ENCODE results near the gene C1orf56. TPM values are rescaled to one million over a fixed set of nuclear protein-coding genes. Genes with fewer than 3 reads are reported as not detected.
A peak's percentile ranks its signal among the peaks of the same experiment; 100 is the strongest.

The C1orf56 gene
- total RNA-seq, 2 experiments from 2014 or later: 0.58 to 1.2 TPM

DNA sequence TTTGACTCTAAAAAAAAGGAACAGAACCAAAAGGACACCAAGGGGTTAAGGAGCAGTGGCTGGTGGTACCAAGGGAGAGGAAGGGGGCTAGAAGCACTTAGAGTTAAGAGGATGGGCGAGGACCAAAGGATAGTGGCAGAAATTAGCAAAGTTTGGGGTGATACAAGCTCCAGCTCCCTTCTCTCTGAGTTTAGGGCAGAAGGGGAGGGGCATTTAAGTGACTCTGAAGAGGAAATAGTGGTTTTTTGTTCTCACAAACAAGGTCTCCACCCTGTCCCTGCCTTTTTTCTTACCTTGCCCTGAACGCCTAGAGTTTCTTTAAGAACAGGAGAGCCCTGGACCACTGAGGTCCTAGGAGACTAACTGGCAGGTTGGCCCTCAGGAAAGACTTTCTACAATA, 8.6 kb downstream of the C1orf56 start:
- intact Hi-C loops (cut with DNase I, micrococcal nuclease): loop anchor here in 1 of 2 experiments (1.0 to 2.0 kb wide), 2 partner anchors 8 to 47 kb away; partner anchors contain the start of gene PRUNE1
- TF ChIP-seq, protein P1, sequence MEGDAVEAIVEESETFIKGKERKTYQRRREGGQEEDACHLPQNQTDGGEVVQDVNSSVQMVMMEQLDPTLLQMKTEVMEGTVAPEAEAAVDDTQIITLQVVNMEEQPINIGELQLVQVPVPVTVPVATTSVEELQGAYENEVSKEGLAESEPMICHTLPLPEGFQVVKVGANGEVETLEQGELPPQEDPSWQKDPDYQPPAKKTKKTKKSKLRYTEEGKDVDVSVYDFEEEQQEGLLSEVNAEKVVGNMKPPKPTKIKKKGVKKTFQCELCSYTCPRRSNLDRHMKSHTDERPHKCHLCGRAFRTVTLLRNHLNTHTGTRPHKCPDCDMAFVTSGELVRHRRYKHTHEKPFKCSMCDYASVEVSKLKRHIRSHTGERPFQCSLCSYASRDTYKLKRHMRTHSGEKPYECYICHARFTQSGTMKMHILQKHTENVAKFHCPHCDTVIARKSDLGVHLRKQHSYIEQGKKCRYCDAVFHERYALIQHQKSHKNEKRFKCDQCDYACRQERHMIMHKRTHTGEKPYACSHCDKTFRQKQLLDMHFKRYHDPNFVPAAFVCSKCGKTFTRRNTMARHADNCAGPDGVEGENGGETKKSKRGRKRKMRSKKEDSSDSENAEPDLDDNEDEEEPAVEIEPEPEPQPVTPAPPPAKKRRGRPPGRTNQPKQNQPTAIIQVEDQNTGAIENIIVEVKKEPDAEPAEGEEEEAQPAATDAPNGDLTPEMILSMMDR (IDR thresholded peaks at IDR 0.05): no peak
- ATAC-seq (ENCODE audit: poor library complexity) (peak; percentile 49), DNase-seq (peak in 8 of 14 experiments; percentile 15 to 84 (median 40))
- H3K27me3 ChIP-seq (ENCODE audit: control insufficient read depth in 1 of 2, insufficient read depth in 2 of 2, low read length in 2 of 2): no peaks in the 10 kb centered on the region
- peak overlapping the region; percentile 64 for H3K4me3 ChIP-seq (ENCODE audit: low read length)
- no peaks in the 10 kb centered on the region for H3K9me3 ChIP-seq (ENCODE audit: control insufficient read depth in 1 of 2, insufficient read depth in 1 of 2, low read length in 2 of 2)
- peaks cover 73% of the 10 kb centered on the region for H3K4me1 ChIP-seq (ENCODE audit: insufficient read depth, low read length)
- Mint-ChIP-seq H3K27me3 (no peaks in the 10 kb centered on the region), H3K27ac (peak overlapping the region; percentile 90), H3K4me3 (peak overlapping the region; percentile 97), H3K36me3 (ENCODE audit: low read depth) (peaks cover 85% of the 10 kb centered on the region), H3K4me1 (ENCODE audit: low read depth) (peaks cover 72% of the 10 kb centered on the region), H3K9me3 (no peaks in the 10 kb centered on the region)
- peak overlapping the region; percentile 88 to 93 for H3K27ac ChIP-seq (ENCODE audit: low read depth in 1 of 2, low read length in 2 of 2)
- CTCF ChIA-PET: interaction anchor here (1.7 to 5.2 kb wide), 4 partner anchors 10 to 44 kb away, joined by 8 to 60 read pairs (median 34); partner anchors contain the start of genes C1orf56 and GABPB2
- peaks cover 62% of the 10 kb centered on the region for H3K36me3 ChIP-seq (ENCODE audit: insufficient read depth, low read length)
- POLR2A ChIA-PET: interaction anchor here (0.6 to 7.7 kb wide), 18 partner anchors 7 to 898 kb away, joined by 3 to 144 read pairs (median 5); partner anchors contain the start of genes C1orf56, ENSA, GABPB2 and MINDY1

DNA sequence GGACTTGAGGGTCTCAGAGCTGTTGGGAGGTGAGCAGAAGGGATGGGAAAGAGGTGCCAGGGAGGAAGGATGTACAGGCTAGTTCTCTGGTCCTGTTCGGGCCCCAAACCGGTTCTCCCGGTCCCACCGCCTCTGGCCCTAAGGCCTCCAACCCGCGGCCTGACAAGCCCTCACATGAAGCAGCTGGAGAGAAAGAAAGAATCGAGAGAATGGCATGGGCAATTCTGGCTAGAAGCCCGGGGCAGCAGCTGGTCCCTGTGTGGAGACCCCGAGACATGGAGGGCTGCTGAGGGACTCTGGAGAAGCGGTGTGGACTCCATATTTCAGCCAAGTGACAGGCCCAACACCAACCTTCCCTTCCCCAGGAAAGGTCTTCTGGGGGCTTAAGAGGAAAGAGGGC, 11.1 kb downstream of the C1orf56 start:
- peaks cover 36% of the 10 kb centered on the region for H3K36me3 ChIP-seq (ENCODE audit: insufficient read depth, low read length)
- CTCF ChIA-PET: interaction anchor here (0.6 to 5.8 kb wide), 10 partner anchors 8 to 46 kb away, joined by 3 to 69 read pairs (median 7); partner anchors contain the start of genes C1orf56 and GABPB2
- TF ChIP-seq, protein P1 (IDR thresholded peaks at IDR 0.05): no peak
- POLR2A ChIA-PET: interaction anchor here (0.6 to 7.7 kb wide), 16 partner anchors 9 to 340 kb away, joined by 3 to 144 read pairs (median 4); partner anchors contain the start of genes C1orf56, CERS2, GABPB2 and MINDY1
- Mint-ChIP-seq H3K4me3 (peak overlapping the region; percentile 97), H3K9me3 (no peaks in the 10 kb centered on the region), H3K27ac (peak overlapping the region; percentile 90), H3K36me3 (ENCODE audit: low read depth) (peaks cover 59% of the 10 kb centered on the region), H3K27me3 (no peaks in the 10 kb centered on the region), H3K4me1 (ENCODE audit: low read depth) (peaks cover 59% of the 10 kb centered on the region)
- H3K4me1 ChIP-seq (ENCODE audit: insufficient read depth, low read length): peaks cover 48% of the 10 kb centered on the region
- H3K9me3 ChIP-seq (ENCODE audit: control insufficient read depth in 1 of 2, insufficient read depth in 1 of 2, low read length in 2 of 2): no peaks in the 10 kb centered on the region
- peak overlapping the region; percentile 88 to 93 for H3K27ac ChIP-seq (ENCODE audit: low read depth in 1 of 2, low read length in 2 of 2)
- intact Hi-C loops (cut with DNase I, micrococcal nuclease): loop anchor here (1.0 to 2.0 kb wide), 3 partner anchors 12 to 34 kb away; partner anchors contain the start of gene GABPB2 (in 2 of the 2)
- ATAC-seq (ENCODE audit: poor library complexity) (no peak), DNase-seq (peak in 3 of 14 experiments; percentile 14 to 44 (median 36))
- no peaks in the 10 kb centered on the region for H3K27me3 ChIP-seq (ENCODE audit: control insufficient read depth in 1 of 2, insufficient read depth in 2 of 2, low read length in 2 of 2)
- peak overlapping the region; percentile 64 for H3K4me3 ChIP-seq (ENCODE audit: low read length)

GRCh38 chr1:151059109-151060006, 11.8 kb downstream of the C1orf56 start, which contains the start of gene CDC42SE1:
TSS of gene CDC42SE1 (minus strand) at chr1:151059622. CDS start at chr1:151055730, 3,892 bp downstream.
- H3K36me3 Mint-ChIP-seq (ENCODE audit: low read depth): peaks cover 53% of the 10 kb centered on the region
- H3K27me3 ChIP-seq (ENCODE audit: control insufficient read depth in 1 of 2, insufficient read depth in 2 of 2, low read length in 2 of 2): no peaks in the 10 kb centered on the region
- CTCF ChIA-PET: interaction anchor here (0.6 to 5.8 kb wide), 13 partner anchors 8 to 54 kb away, joined by 3 to 69 read pairs (median 4); partner anchors contain the start of genes C1orf56 and GABPB2
- DNase-seq (peak; percentile 71 to 94 (median 80)), ATAC-seq (ENCODE audit: poor library complexity) (peak; percentile 76)
- TF ChIP-seq, protein P1 (IDR thresholded peaks at IDR 0.05): peak; percentile 81
- H3K27ac Mint-ChIP-seq: peak within 1 kb of the TSS; percentile 90
- H3K9me3 Mint-ChIP-seq: no peaks in the 10 kb centered on the region
- intact Hi-C loops (cut with DNase I, micrococcal nuclease): loop anchor here (1.0 to 2.0 kb wide), 3 partner anchors 11 to 35 kb away; partner anchors contain the start of gene GABPB2 (in 2 of the 2)
- H3K4me1 Mint-ChIP-seq (ENCODE audit: low read depth): peaks cover 55% of the 10 kb centered on the region
- H3K27me3 Mint-ChIP-seq: no peaks in the 10 kb centered on the region
- H3K9me3 ChIP-seq (ENCODE audit: control insufficient read depth in 1 of 2, insufficient read depth in 1 of 2, low read length in 2 of 2): no peaks in the 10 kb centered on the region
- peak within 1 kb of the TSS; percentile 64 for H3K4me3 ChIP-seq (ENCODE audit: low read length)
- H3K4me3 Mint-ChIP-seq: peak within 1 kb of the TSS; percentile 97
- POLR2A ChIA-PET: interaction anchor here (0.6 to 7.7 kb wide), 15 partner anchors 9 to 340 kb away, joined by 3 to 144 read pairs (median 4); partner anchors contain the start of genes C1orf56, CERS2, GABPB2 and MINDY1
- peak within 1 kb of the TSS; percentile 88 to 93 for H3K27ac ChIP-seq (ENCODE audit: low read depth in 1 of 2, low read length in 2 of 2)
- peaks cover 42% of the 10 kb centered on the region for H3K4me1 ChIP-seq (ENCODE audit: insufficient read depth, low read length)
- peaks cover 29% of the 10 kb centered on the region for H3K36me3 ChIP-seq (ENCODE audit: insufficient read depth, low read length)

Measured in CD4-positive, alpha-beta T cell (primary cell).